ENCODE measurements around the gene PARP6.

The PARP6 gene

GRCh38 chr15:72231066-72231832 is 41.1 kb downstream of the PARP6 start, which contains the start of gene PKM:
Gene PKM (minus strand): TSS chr15:72231190. CDS start chr15:72219097, 12,093 bp downstream.
- DNase-seq (ENCODE audit: low read depth in 2 of 2), result peak; percentile 95 to 96

DNA sequence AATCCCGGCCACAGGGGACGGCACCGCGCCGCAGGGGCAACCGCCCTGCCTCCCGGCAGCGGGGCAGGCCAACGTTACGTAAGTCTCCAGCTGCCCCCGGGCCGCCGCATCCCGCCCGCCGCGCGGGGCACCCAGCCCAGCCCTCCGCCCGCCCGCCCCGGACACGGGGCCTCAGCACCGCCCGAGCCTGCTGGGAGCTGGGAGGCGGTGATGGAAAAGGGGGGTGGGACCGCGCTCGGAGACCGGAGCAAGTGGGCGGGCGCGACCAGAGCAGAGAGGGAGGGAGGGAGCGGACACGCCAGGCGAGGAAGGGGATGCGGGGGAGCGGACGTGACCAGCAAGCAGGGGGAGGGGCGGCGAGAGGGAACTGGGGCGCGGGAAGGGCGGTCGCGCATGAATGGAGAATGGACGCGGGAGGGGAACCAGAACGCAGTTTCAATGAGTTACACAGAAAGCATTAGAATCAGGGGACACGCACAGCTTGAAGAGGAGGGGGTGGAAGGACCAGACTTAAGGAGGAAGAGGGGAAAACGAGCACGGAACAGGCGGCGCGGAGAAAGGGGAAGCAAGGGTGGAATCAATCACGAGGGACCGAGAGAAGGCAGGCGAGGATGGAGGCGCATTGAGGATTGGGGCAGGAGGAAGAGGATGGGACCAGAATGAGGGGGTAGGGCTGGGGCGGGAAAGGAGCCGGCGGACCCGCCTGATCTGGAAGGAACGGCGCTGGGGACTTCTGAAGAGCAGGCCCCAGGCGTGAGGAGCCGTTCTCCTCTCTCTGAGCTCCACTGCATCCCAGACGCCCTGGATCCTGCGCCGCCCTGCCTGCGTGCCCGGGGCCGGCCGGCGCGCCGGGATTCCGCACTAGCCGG is 41.9 kb downstream of the PARP6 start:
- DNase-seq (ENCODE audit: low read depth in 2 of 2), result peak; percentile 82 to 86

DNA sequence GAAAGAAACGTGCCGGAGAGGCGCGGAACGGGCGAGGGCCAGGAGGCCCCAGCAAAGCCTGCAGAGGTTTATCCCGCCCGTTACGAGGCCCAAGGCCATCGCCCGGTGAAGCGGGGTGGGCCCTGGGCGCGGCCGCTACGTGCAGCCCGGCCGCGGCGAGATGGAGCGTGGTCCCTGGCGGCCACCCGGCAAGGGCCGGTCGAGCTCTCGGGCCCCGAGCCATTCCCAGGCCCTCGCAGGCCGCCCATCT is 42.5 kb downstream of the PARP6 start:
- DNase-seq (ENCODE audit: low read depth in 2 of 2), result no peak

DNA sequence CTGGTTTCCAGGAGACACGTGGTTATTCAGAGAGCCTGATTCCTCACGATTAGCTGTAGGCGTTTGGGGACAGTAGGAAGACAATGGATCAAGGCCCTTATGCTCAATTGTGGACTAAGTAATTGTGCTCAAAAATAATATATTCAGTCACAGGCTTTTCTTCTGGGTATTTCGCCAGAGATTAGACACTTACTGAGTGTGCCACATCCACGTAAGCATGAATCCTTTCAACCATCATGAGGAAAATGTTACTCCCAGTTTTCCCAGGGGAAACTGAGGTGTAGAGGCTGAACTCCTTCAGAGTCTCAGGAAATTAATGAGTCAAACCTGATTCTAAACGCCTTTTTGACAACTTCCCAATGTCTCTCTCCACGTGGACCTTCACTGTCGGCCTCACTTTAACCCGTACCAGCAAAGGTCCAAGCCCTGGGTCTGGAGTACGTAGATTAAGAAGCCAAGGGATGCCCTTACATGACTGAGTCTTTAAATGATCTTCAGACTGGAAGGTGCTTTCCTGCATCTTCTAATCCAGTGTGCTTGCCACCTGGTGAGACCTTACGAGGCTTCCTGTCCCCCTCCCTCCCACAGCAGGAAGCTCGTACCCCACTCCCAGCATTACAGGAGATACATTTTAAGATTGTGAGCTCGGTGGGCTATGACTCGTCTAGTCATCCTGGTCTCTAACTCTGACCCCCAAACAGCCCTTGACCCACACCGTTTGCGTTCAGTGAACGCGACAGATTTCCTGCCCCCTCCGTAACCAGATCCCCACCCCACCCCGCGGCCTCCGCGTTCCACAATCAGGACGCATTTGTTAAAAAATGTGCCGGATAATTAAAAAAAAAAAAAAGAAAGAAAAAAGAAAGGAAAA is 43.0 kb downstream of the PARP6 start:
- peak in 1 of 2 experiments; percentile 15 for DNase-seq (ENCODE audit: low read depth in 2 of 2)

DNA sequence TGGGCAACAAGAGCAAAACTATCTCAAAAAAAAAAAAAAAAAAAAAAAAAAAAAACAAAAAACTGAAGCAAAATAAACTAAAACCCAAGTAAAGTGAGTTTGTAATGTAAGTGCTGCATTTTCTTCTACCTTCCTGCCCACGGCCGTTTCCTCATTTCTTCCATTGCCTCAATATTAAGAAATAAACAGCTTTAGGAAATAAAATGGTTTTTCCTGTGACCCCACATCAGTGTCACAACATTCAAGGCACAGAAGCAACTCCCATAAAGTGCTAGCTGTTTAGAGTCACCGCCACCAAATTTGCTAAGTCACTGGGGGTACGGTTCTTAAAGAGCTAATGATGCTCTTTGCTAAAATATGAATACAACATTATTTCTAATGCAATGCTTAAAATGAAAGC is 44.6 kb downstream of the PARP6 start:
- no peak for DNase-seq (ENCODE audit: low read depth in 2 of 2)

DNA sequence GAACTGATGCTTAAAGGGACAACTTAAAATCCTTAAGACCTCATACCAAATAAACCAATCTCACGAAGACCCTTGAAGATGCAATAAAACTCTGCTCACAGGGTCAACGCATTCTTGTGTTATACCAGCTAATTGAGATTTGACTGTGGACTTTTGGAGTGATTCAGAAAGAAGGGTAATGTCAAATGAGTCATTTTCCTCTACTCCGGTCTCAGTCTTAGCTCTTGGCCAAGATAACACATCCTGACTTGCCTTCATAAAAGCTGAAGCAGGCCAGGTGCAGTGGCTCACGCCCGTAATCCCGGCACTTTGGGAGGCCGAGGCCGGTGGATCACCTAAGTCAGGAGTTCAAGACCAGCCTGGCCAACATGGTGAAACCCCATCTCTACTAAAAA is 45.2 kb downstream of the PARP6 start:
- DNase-seq (ENCODE audit: low read depth in 2 of 2), result peak; percentile 48 to 56

DNA sequence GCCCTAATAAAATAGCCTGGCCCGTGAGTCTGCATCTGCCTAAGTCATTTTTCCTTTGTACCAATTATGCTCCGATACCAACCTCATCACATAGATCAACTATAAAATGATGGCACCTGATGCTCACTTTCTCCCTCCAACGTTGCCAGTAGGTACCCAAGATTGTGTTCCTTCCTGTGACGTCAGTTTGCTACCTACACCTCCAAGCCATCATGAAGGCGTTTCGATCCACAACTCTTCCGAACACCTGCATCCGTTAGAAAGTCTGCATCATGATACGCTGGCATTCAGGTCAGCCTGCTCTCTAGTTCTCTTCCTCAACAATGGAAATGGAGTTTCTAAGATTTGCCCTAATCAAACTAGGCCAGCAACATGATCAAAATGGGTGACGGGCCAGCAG is 49.1 kb downstream of the PARP6 start:
- DNase-seq (ENCODE audit: low read depth in 2 of 2), result no peak

DNA sequence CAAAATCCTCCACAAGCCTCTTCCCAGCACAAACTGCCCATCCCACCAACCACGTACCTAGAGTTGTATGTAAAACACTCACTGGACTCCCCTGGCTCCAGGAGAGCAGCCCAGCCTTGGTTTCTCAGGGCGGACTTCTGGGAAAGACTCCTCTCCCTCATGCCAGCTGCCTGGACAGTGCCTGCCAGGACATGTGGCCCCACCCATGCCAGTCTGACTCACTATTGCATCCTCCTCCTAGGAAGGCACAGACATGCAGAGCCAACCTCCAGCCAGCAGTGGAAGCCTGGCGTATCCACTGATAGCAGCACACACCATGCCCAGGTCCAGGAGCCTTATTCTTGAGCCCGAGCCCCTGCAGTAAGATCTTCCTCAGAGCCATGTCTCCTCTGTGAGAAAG is 50.0 kb downstream of the PARP6 start:
- no peak for DNase-seq (ENCODE audit: low read depth in 2 of 2)

DNA sequence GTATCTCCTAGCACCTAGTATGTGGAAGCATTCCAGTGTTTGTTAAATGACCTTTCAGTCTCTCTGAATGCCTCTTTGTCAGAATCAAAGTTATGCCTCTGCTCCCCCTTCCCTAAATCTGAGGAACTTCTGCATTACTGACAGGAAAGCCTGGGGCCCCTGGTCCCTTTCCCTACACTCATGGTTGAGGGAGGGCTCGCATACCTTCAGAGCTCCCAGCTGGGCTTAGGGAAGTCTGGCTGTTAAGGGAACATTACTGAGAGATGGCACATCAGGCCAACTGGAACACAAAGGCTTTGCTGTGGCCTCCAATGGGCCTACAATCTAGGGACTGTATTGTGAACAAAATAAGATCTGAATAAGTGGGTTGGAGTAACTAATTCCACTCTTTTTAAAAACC is 51.7 kb downstream of the PARP6 start:
- DNase-seq (ENCODE audit: low read depth in 2 of 2), result no peak

DNA sequence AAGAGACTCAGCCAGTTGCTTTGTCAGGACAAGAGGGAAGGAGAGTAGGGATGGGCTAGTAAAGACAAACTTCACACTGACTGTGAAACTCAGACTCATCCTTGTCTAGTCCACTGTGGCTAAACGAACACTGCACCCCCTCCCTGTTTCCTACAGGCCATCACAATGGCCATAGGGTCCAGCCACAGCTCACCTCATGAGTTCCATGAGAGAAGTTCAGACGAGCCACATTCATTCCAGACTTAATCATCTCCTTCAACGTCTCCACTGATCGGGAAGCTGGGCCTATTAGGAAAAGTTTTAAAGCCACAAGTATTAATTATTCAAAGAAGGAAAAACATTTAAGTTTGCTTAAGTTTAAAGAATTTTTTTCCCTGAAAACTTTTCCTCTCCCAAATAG is 55.1 kb downstream of the PARP6 start:
- no peak for DNase-seq (ENCODE audit: low read depth in 2 of 2)

DNA sequence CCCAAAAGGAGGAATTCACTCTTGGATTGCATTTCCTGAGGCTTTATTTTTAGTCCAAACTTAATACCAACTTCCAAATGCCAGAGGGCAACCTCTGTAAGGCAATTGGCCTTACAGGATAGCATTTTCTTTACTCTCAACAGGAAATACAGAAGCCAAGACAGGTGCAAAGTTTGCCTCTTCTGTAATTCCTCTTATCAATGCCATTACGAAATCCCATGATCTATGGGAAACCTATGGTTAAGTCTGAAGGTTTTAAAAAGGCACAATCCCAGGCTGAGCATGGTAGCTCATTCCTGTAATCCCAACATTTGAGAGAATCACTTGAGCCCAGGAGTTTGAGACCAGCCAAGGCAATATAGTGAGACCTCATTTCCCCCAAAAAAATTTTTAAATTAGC is 56.3 kb downstream of the PARP6 start:
- no peak for DNase-seq (ENCODE audit: low read depth in 2 of 2)

GRCh38 chr15:72207558-72208085 is 64.7 kb downstream of the PARP6 start:
- no peak for DNase-seq (ENCODE audit: low read depth in 2 of 2)

DNA sequence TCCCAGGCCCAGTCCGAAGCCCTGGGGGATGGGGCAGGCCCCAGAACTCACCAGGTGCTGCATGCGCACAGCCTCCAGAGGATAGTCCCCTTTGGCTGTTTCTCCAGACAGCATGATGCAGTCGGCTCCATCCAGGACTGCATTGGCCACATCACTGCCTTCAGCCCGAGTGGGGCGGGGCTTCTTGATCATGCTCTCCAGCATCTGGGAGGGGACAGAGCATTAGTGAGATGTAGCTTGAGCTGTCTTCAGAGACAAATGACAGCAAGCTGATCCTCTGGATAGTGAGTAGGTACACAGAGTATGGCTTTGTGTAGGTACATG is 65.7 kb downstream of the PARP6 start:
- no peak for DNase-seq (ENCODE audit: low read depth in 2 of 2)

DNA sequence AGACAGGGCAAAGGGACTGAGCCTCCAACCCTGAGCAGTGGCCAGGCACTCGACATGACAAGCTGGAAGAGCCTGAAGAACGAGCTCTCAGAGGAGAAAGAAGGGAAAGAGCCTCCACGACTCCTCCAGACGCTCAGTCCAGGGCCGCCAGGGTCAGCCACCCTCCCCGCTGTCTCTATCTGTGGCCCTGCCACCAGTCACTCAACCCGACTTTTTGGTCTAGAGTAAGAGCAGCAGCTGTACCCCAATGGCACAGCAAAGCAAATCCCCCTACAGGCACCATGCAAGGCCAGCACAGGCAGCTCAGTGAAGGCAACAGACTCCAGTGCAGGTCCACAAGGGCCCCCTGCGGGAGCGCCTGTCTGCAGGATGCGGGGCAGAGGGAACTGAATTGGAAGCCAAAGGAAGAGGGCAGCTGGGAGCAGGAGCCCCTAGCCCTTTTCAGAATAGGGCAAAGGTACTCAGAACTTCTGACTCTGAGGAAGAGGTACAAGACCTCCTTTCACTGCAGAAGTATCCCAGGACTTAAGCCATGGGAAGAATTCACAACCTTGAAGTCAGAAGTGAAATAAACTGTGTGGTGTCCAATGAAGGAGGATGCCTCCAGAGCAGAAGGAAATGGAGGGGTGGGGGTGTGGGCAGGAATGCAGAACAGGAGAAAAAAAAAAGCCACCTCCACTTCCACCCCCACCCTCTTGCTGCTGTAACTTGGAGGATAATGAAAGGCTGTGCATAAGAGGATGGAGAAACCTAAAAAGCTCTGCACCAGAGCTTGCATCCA is 66.3 kb downstream of the PARP6 start:
- DNase-seq (ENCODE audit: low read depth in 2 of 2), result no peak

DNA sequence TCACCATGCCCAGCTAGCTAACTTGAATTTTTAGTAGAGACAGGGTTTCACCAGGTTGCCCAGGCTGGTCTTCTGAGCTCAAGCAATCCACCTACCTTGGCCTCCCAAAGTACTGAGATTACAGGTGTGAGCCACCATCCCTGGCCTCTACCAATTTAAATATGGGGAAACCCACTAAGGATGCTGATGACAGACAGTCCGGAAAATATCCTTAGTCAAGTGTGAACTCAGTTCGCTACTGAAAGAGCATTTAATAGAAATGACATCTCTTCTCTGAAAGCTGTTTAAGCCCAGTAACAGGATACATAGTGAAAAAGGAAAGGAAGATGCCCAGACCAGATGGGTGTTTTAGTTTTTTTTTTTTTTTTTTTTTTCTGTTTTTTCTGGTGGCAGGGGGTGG is 67.1 kb downstream of the PARP6 start:
- DNase-seq (ENCODE audit: low read depth in 2 of 2), result no peak

DNA sequence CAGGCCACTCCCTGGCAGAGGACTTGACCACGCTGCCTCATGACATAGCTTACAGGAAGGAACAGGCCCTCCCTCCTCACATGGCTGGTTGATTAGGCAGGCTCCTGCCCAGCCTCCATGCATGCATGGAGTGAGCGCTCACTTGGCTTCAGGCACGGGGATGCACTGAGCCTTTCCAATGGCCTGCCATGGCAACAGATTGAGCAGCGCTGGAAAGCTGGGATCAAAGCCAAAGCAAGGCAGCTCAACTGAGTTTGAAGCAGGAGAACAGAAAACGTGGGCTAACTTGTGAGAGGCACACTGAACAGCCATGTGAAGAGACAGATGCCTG is 68.9 kb downstream of the PARP6 start:
- no peak for DNase-seq (ENCODE audit: low read depth in 2 of 2)

GRCh38 chr15:72202801-72203506 is 69.4 kb downstream of the PARP6 start:
- no peak for DNase-seq (ENCODE audit: low read depth in 2 of 2)

DNA sequence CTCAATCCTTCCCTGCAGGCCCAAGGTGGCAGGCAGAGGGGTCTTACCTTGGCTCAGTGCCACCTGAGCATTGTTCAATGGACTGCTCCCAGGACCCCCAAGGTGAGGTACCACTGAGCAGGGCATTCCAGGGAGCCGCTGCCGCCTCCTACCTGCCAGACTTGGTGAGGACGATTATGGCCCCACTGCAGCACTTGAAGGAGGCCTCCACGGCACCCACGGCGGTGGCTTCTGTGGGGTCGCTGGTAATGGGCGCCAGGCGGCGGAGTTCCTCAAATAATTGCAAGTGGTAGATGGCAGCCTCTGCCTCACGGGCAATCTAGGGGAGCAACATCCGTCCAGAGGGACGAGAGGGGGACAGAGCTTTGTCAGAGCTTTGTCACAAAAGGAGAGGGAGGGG is 70.1 kb downstream of the PARP6 start:
- DNase-seq (ENCODE audit: low read depth in 2 of 2), result no peak

DNA sequence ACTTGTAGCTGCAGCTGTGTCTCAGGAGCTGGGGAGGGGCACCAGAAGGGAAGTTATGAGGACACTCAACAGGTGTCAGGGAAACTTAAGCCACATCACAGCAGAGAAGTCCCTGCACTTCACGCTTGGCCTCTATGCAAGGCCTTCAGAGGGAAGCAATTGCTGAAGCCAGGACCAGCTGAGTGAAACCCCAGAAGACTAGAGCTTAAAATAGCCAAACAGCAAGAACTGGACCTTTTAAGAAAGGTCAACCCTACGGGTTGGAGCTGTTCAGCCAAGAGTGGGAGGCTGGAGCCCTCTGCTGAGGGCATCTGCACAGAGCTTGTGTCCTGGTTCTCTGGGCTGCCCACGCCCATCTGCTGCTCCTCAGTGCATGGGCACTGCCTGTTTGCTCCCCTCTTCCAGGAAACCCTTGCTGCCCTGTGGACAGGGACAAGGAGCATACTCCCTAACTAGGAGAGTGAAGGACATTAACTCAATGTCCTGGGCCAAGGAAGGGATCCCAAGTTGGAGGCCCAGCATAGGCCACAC is 70.9 kb downstream of the PARP6 start:
- no peak for DNase-seq (ENCODE audit: low read depth in 2 of 2)

DNA sequence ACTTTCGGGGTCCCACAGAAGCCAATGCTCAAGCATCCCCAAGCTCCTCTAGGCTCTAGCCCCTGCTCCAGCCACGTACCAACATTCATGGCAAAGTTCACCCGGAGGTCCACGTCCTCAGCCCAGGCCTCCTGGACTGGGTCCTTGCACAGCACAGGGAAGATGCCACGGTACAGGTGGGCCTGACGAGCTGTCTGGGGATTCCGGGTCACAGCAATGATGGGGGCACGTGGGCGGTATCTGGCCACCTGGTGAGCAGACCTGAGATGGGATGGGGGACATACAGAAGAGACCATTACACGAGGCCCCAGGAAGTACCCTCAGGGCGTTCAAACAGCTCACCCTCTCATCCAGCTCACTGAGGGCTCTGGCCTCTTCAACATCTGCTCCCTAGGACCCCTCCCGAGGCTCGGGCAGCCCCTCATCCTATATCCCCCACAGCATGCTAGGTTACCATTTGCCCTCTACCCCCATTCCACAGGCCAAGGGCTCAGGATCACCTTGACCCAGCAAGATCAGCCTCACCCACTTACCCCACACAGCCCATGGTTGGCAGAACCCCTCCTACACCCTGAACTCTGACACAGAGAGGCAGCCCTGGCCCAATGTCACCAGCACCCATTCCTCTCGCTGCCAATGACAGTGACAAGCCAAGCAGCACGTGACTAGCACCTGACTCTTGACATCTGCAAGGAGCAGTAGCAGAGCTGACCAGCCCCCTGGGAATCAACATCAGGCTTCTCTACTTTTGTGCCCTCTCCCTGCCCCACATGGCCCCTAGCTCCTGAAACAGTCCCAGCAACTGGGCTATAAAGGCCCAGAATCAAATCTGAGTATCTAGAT is 71.7 kb downstream of the PARP6 start:
- DNase-seq (ENCODE audit: low read depth in 2 of 2), result no peak

Measured in fibroblast of skin of left quadriceps (primary cell).